Measurements from ENCODE around the gene ZNF410. TPM values are rescaled to one million over a fixed set of nuclear protein-coding genes. Genes with fewer than 3 reads are reported as not detected.

The ZNF410 gene
- total and polyA plus RNA-seq, 2 of the 13 experiments (the other 11 are each of a cell fraction or from before 2014, with no cell fraction given) = 19.2 to 44.3 TPM

- TF ChIP-seq, protein P1, sequence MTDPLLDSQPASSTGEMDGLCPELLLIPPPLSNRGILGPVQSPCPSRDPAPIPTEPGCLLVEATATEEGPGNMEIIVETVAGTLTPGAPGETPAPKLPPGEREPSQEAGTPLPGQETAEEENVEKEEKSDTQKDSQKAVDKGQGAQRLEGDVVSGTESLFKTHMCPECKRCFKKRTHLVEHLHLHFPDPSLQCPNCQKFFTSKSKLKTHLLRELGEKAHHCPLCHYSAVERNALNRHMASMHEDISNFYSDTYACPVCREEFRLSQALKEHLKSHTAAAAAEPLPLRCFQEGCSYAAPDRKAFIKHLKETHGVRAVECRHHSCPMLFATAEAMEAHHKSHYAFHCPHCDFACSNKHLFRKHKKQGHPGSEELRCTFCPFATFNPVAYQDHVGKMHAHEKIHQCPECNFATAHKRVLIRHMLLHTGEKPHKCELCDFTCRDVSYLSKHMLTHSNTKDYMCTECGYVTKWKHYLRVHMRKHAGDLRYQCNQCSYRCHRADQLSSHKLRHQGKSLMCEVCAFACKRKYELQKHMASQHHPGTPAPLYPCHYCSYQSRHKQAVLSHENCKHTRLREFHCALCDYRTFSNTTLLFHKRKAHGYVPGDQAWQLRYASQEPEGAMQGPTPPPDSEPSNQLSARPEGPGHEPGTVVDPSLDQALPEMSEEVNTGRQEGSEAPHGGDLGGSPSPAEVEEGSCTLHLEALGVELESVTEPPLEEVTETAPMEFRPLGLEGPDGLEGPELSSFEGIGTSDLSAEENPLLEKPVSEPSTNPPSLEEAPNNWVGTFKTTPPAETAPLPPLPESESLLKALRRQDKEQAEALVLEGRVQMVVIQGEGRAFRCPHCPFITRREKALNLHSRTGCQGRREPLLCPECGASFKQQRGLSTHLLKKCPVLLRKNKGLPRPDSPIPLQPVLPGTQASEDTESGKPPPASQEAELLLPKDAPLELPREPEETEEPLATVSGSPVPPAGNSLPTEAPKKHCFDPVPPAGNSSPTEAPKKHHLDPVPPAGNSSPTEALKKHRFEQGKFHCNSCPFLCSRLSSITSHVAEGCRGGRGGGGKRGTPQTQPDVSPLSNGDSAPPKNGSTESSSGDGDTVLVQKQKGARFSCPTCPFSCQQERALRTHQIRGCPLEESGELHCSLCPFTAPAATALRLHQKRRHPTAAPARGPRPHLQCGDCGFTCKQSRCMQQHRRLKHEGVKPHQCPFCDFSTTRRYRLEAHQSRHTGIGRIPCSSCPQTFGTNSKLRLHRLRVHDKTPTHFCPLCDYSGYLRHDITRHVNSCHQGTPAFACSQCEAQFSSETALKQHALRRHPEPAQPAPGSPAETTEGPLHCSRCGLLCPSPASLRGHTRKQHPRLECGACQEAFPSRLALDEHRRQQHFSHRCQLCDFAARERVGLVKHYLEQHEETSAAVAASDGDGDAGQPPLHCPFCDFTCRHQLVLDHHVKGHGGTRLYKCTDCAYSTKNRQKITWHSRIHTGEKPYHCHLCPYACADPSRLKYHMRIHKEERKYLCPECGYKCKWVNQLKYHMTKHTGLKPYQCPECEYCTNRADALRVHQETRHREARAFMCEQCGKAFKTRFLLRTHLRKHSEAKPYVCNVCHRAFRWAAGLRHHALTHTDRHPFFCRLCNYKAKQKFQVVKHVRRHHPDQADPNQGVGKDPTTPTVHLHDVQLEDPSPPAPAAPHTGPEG (CRISPR knock-in tag; IDR thresholded peaks at IDR 0.05) = no peak; the same call in 1 of the 2 replicates
- TF ChIP-seq, protein P2, sequence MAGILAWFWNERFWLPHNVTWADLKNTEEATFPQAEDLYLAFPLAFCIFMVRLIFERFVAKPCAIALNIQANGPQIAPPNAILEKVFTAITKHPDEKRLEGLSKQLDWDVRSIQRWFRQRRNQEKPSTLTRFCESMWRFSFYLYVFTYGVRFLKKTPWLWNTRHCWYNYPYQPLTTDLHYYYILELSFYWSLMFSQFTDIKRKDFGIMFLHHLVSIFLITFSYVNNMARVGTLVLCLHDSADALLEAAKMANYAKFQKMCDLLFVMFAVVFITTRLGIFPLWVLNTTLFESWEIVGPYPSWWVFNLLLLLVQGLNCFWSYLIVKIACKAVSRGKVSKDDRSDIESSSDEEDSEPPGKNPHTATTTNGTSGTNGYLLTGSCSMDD (CRISPR knock-in tag; IDR thresholded peaks at IDR 0.05) = no peak
- TF ChIP-seq RBM39 (IDR thresholded peaks at IDR 0.05; ENCODE audit: low read depth, low read length, poor library complexity, severe bottlenecking) = peak; percentile 70
- peak; percentile 35; the same call in 1 of the 2 replicates for TF ChIP-seq PRDM15 (CRISPR knock-in tag; IDR thresholded peaks at IDR 0.05)
- TF ChIP-seq SMC3 (IDR thresholded peaks at IDR 0.05; ENCODE audit: low read length) = no peak
- TF ChIP-seq ARID2 (CRISPR knock-in tag; IDR thresholded peaks at IDR 0.05; ENCODE audit: borderline replicate concordance) = 0 out of 2 replicates have a peak, but pooled peaks have one; percentile 6
- peak; percentile 25; the same call in 1 of the 2 replicates for TF ChIP-seq ZBTB14 (CRISPR knock-in tag; IDR thresholded peaks at IDR 0.05)
- peak; percentile 79; the same call in 1 of the 2 replicates for TF ChIP-seq ZNF563 (CRISPR knock-in tag; IDR thresholded peaks at IDR 0.05)
- no peak for TF ChIP-seq RORA (CRISPR knock-in tag; IDR thresholded peaks at IDR 0.05)
- 0 out of 2 replicates have a peak, but pooled peaks have one; percentile 12 for TF ChIP-seq ZNF232 (CRISPR knock-in tag; IDR thresholded peaks at IDR 0.05; ENCODE audit: borderline replicate concordance)
- TF ChIP-seq ZNF761 (CRISPR knock-in tag; conservative IDR thresholded peaks at IDR 0.05) = peak; percentile 55; the same call in 1 of the 2 replicates
- no peak for TF ChIP-seq ZNF780A (CRISPR knock-in tag; IDR thresholded peaks at IDR 0.05)
- peak; percentile 90 for TF ChIP-seq MEIS2 (CRISPR knock-in tag; IDR thresholded peaks at IDR 0.05)
- TF ChIP-seq ZIK1 (CRISPR knock-in tag; IDR thresholded peaks at IDR 0.05; ENCODE audit: borderline replicate concordance, low read depth) = peak; percentile 52; the same call in 1 of the 2 replicates
- peak; percentile 56; the same call in 1 of the 2 replicates for TF ChIP-seq ZNF614 (CRISPR knock-in tag; IDR thresholded peaks at IDR 0.05; ENCODE audit: borderline replicate concordance)
- no peak for TF ChIP-seq ZNF619 (CRISPR knock-in tag; IDR thresholded peaks at IDR 0.05)
Measured at GRCh38 chr14:73886449-73887317, at the start of gene ZNF410 (continued).

Data from HepG2 (cell line).